A549 (cell line): ENCODE measurements around the gene ZNF280A. TPM values are rescaled to one million over a fixed set of nuclear protein-coding genes. Genes with fewer than 3 reads are reported as not detected.

ENCODE experiments used
- ATAC-seq, 2 experiments: fragments of 200-7000 bp in 1 of 2; fragments of >200 bp in 1 of 2; cut with Nextera tagmentation in 1 of 2; cut with Tn5 transposase in 1 of 2; 3 replicates each; pipeline versions ENCODE4 v1.8.0 to v1.9.1; 2018 to 2020; ENCODE audit warnings: mild to moderate bottlenecking in 1 of 2, moderate library complexity in 1 of 2
- CTCF ChIA-PET: fragments of 300-600 bp; sonication (Branson Sonifier 250); formaldehyde crosslinking; extraction: SDS; loops from one replicate; lab custom pipeline; 2021; ENCODE audit warnings: antibody characterized with exemption, inconsistent platforms; lab: Yijun Ruan, JAX
- POLR2A ChIA-PET: fragments of 350-600 bp; formaldehyde crosslinking; extraction: SDS; loops from one replicate; lab custom pipeline; 2021; ENCODE audit warnings: antibody characterized with exemption, inconsistent platforms; lab: Yijun Ruan, JAX
- DNase-seq, 2 experiments: peaks; one replicate each; pipeline versions ENCODE4 v3.0.0 to v3.0.0-alpha.2; 2011 to 2016; ENCODE audit warnings: low read depth in 1 of 2, low spot score in 1 of 2
- FAIRE-seq: peaks from 2 replicates; lab custom pipeline; 2011; peaks lifted over from hg19 to GRCh38; lab: Jason Lieb, UNC
- H3K27ac ChIP-seq, 2 experiments: fragments of >200 bp; sonication (Bioruptor Twin); formaldehyde crosslinking; 3 replicates each; pipeline ENCODE4 v1.5.1; 2016 to 2017
- H3K4me1 ChIP-seq: fragments of >200 bp; sonication (Bioruptor Twin); formaldehyde crosslinking; 3 replicates; pipeline ENCODE4 v1.6.1; 2016
- H3K4me2 ChIP-seq: fragments of >200 bp; sonication (Bioruptor Twin); formaldehyde crosslinking; 3 replicates; pipeline ENCODE4 v1.6.1; 2016
- H3K4me3 ChIP-seq: fragments of >200 bp; sonication (Bioruptor Twin); formaldehyde crosslinking; 3 replicates; pipeline ENCODE4 v1.5.1; 2016
- H3K9me3 ChIP-seq: fragments of >200 bp; sonication (Bioruptor Twin); formaldehyde crosslinking; 3 replicates; pipeline ENCODE4 v1.6.1; 2016
- BHLHE40 ChIP-seq: IDR thresholded peaks from 2 replicates; pipeline ENCODE4 v1.6.1; 2012; ENCODE audit warnings: low read depth, low read length, inconsistent platforms
- CBX2 ChIP-seq: fragments of 200-600 bp; sonication (generic); IDR thresholded peaks from 2 replicates; pipeline ENCODE4 v1.6.1; 2016; ENCODE audit warnings: low read depth, mild to moderate bottlenecking, borderline replicate concordance
- CEBPB ChIP-seq, 2 experiments: fragments of >200 bp in 1 of 2; sonication (Bioruptor Twin) in 1 of 2; formaldehyde crosslinking in 1 of 2; IDR thresholded peaks; 2 replicates each; pipeline ENCODE4 v1.6.1; 2012 to 2016
- FOSL2 ChIP-seq, 2 experiments: fragments of 450-650 bp in 1 of 2; fragments of >200 bp in 1 of 2; sonication (Bioruptor Twin) in 1 of 2; formaldehyde crosslinking; IDR thresholded peaks; 2 replicates each; pipeline versions ENCODE4 v1.5.0 to v1.6.1; 2016 to 2020; ENCODE audit warnings: mild to moderate bottlenecking in 1 of 2, moderate library complexity in 1 of 2
- HEYL ChIP-seq: fragments of 250-450 bp; sonication (Bioruptor Pico); IDR thresholded peaks from 2 replicates; pipeline ENCODE4 v1.8.0; 2021; ENCODE audit warnings: mild to moderate bottlenecking, moderate library complexity
- NPAS2 ChIP-seq: fragments of 250-450 bp; sonication (Bioruptor Pico); IDR thresholded peaks from 2 replicates; pipeline ENCODE4 v1.8.0; 2022; ENCODE audit warnings: mild to moderate bottlenecking, moderate library complexity, borderline replicate concordance
- RAD21 ChIP-seq, 2 experiments: fragments of >200 bp in 1 of 2; sonication (Bioruptor Twin) in 1 of 2; formaldehyde crosslinking in 1 of 2; IDR thresholded peaks in 1 of 2; conservative IDR thresholded peaks in 1 of 2; 2 replicates in 1 of 2; 3 replicates in 1 of 2; pipeline ENCODE4 v1.6.1; 2012 to 2018; ENCODE audit warnings: inconsistent platforms in 1 of 2
- SMC3 ChIP-seq: fragments of >200 bp; sonication (Bioruptor Twin); formaldehyde crosslinking; IDR thresholded peaks from 3 replicates; pipeline ENCODE4 v1.6.1; 2018; ENCODE audit warnings: inconsistent platforms
- TFCP2L1 ChIP-seq: fragments of 250-450 bp; sonication (Bioruptor Pico); IDR thresholded peaks from 2 replicates; pipeline ENCODE4 v1.5.0; 2021; ENCODE audit warnings: mild to moderate bottlenecking
- TP53 ChIP-seq: fragments of 250-450 bp; sonication (Bioruptor Pico); IDR thresholded peaks from 2 replicates; pipeline ENCODE4 v1.5.0; 2021; ENCODE audit warnings: mild to moderate bottlenecking, moderate library complexity
- WGBS: methylation state at CpG from one replicate; pipeline ENCODE4 v1.1.6; 2017; ENCODE audit errors: missing lambda C conversion rate; 5-methylcytosine and 5-hydroxymethylcytosine counted together
- polyA plus RNA-seq, 4 experiments: library from polyadenylated mRNA; depleted of rRNA in 3 of 4; stranded (reverse); fragments of >200 nt; fragmentation: RNase III in 1 of 4; extraction: RNeasy Plus Mini Kit Qiagen cat#74134 plus additional on column Dnase treatment in 1 of 4; gene quantifications; 2 replicates in 3 of 4; 3 replicates in 1 of 4; pipeline ENCODE4 v1.2.3, GENCODE V29; 2011 to 2017
- TF ChIP-seq, protein P1 (sequence below): fragments of >200 bp; sonication (Bioruptor Twin); formaldehyde crosslinking; IDR thresholded peaks from 3 replicates; pipeline ENCODE4 v1.5.1; 2016

ZNF280A gene
- polyA plus RNA-seq, 2 of the 4 experiments (the other 2 are of a cell fraction): 2.0 to 3.0 TPM

DNA sequence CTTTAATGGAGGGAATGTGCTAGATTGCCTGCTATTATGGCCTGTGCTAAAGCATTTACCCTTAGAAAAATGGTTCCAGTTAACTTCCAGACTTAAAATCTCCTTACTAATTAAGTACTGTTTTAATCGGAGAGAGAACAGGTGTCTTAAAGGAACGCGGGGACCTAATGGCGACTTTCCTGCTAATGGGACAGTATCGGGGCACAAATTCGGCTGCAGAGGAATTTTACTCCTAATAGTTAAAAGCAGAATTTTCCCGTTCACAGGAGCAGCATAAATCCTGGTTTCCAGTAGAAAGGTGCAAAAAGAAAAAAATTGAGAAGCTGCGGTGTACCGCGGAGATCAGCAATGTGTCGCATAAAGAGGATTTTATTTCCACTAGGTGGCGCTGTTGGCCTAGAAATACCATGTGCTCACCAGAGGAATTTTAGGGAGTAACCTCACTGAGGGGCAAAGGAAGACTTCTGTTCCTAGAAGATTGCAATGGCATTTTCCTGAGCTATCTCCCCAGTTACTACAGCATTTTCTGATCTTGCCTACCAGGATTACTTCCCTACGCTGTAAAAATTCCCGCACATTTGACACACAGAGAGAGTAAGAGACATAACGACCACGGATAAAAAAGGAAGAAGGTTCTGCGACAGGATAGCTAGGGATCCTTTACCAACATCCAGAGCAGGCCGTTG lies 56.1 kb downstream of the ZNF280A start:
- ChIA-PET POLR2A (no interaction called here), CTCF (interaction anchor here (0.6 to 4.8 kb wide), 55 partner anchors 9 to 492 kb away, joined by 3 to 58 read pairs (median 4); partner anchors contain the start of genes PRAME and ZNF280A)
- Histone ChIP-seq H3K4me2 (peak overlapping the region; percentile 73), H3K9me3 (peaks cover 13% of the 10 kb centered on the region; the same call in 2 of the 3 replicates), H3K4me3 (peak overlapping the region; percentile 18; the same call in 1 of the 3 replicates), H3K4me1 (no peaks in the 10 kb centered on the region), H3K27ac (no peak overlapping the region)
- ATAC-seq (peak; percentile 73 to 93; a peak in 5 of 6 replicates), DNase-seq (peak; percentile 38 to 52), FAIRE-seq (no peak)
- 7% methylated on average over 18 of the region's 18 CpGs for WGBS
- TF ChIP-seq, protein P1, sequence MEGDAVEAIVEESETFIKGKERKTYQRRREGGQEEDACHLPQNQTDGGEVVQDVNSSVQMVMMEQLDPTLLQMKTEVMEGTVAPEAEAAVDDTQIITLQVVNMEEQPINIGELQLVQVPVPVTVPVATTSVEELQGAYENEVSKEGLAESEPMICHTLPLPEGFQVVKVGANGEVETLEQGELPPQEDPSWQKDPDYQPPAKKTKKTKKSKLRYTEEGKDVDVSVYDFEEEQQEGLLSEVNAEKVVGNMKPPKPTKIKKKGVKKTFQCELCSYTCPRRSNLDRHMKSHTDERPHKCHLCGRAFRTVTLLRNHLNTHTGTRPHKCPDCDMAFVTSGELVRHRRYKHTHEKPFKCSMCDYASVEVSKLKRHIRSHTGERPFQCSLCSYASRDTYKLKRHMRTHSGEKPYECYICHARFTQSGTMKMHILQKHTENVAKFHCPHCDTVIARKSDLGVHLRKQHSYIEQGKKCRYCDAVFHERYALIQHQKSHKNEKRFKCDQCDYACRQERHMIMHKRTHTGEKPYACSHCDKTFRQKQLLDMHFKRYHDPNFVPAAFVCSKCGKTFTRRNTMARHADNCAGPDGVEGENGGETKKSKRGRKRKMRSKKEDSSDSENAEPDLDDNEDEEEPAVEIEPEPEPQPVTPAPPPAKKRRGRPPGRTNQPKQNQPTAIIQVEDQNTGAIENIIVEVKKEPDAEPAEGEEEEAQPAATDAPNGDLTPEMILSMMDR: peak; percentile 73
- TF ChIP-seq CBX2: no peak
- no peak for TF ChIP-seq NPAS2 (CRISPR knock-in tag)
- peak; percentile 85 to 86 for TF ChIP-seq RAD21 (conservative IDR thresholded peaks at IDR 0.05 in 1 of 2, IDR thresholded peaks at IDR 0.05 in 1 of 2)
- peak; percentile 67 for TF ChIP-seq SMC3
- no peak for TF ChIP-seq CEBPB (IDR thresholded peaks at IDR 0.05)
- TF ChIP-seq FOSL2 (IDR thresholded peaks at IDR 0.05): no peak
- TF ChIP-seq FOSL2 (CRISPR knock-in tag; IDR thresholded peaks at IDR 0.05): no peak
- TF ChIP-seq TP53 (CRISPR knock-in tag): no peak
- no peak for TF ChIP-seq BHLHE40
- TF ChIP-seq HEYL (CRISPR knock-in tag): no peak
- TF ChIP-seq TFCP2L1 (CRISPR knock-in tag): no peak

Other genes with a start within 250 kb of the ZNF280A start
- gene ZNF280B, start 11.5 kb downstream of the ZNF280A start, polyA plus RNA-seq (2011; rRNA removed): 3.9 and 5.1 TPM in 2 replicates
- gene ZNF280B, start 11.5 kb downstream of the ZNF280A start, polyA plus RNA-seq (2017; fragmentation: RNase III; extraction: RNeasy Plus Mini Kit Qiagen cat#74134 plus additional on column Dnase treatment): 1.9 to 2.3 TPM (median 2.3 TPM) in 3 replicates
- gene PRAME, start 39.0 kb upstream of the ZNF280A start, polyA plus RNA-seq (2011; rRNA removed): 173 and 228 TPM in 2 replicates
- 112 to 143 TPM (median 130 TPM) in 3 replicates for gene PRAME, start 39.0 kb upstream of the ZNF280A start, polyA plus RNA-seq (2017; fragmentation: RNase III; extraction: RNeasy Plus Mini Kit Qiagen cat#74134 plus additional on column Dnase treatment)
- not detected in 2 replicates for gene GGTLC2, start 124.3 kb upstream of the ZNF280A start, polyA plus RNA-seq (2011; rRNA removed)
- gene GGTLC2, start 124.3 kb upstream of the ZNF280A start, polyA plus RNA-seq (2017; fragmentation: RNase III; extraction: RNeasy Plus Mini Kit Qiagen cat#74134 plus additional on column Dnase treatment): not detected in 3 replicates